CD4-positive, alpha-beta T cell treated with Interleukin-21 for 1 hour (primary cell): ENCODE results near the gene NLRP6.
A peak's percentile ranks its signal among the peaks of the same experiment; 100 is the strongest.

ENCODE experiments used
- DNase-seq: peaks from one replicate; pipeline ENCODE4 v3.0.0-alpha.2; 2020

The NLRP6 gene

GRCh38 chr11:282630-283360 is 4.6 kb downstream of the NLRP6 start:
- DNase-seq: no peak

DNA sequence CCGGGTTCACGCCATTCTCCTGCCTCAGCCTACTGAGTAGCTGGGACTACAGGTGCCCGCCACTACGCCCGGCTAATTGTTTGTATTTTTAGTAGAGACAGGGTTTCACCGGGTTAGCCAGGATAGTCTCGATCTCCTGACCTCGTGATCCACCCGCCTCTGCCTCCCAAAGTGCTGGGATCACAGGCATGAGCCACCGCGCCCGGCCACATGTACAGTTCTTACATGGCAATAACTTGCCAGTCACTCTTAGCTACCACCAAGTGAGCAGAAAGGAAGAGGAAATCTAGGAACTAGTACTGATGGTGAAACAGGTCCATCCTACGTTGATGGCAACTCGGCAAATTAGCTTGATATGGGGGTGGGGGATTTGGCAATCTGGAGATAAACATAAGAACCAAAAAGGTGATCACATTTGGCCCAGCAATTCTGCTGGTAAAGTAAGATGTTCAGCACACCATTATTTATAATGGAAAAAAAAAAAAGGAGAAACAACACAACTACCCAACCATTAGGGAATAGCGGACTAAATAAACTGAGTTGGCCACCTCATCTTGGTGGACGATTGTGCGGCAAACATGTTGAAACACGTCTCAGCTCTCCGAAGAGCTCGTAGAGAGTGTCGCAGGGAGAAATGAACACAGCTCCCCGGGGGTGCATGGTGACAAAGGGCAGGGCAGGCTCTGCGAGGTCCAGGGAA is 5.3 kb downstream of the NLRP6 start:
- no peak for DNase-seq

GRCh38 chr11:284105-285020 is 6.2 kb downstream of the NLRP6 start:
- DNase-seq: no peak

DNA sequence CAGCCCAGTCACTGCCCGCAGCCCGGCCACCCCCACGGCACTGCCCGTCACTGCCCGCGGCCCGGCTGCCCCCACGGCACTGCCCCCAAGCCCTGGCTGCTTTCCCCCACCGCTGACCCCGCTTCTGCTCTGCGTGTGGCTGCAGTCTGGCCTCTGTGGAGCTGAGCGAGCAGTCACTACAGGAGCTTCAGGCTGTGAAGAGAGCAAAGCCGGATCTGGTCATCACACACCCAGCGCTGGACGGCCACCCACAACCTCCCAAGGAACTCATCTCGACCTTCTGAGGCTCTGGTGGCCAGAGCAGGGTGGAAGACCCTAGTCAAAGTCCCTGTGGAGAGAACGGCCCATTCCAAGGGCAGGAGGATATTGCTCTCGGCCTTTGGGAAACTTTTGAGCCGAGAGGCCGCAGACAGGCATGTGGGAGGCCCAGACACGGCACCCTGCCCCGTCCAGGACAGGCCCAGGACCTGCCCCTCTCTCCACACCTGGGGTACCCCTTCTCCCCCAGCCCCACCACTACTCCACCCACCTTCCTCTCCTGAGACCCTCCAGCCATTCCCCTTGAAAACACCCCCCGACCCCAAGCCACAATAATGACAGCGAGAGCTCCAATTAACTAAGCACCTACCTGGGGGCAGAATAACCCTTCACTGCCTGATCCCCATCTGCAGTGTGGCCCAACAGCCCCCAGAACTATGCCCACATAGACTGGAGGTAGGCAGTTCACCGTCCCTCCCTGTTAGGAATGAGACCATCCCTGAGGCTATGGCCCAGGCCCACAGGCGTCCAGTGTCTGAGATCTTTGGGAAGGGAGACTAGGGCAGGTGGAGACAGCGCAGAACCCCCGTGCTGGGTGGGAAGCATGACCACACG is 7.0 kb downstream of the NLRP6 start:
- DNase-seq: no peak

- no peak for DNase-seq
Observed at GRCh38 chr11:285894-286220, 7.7 kb downstream of the NLRP6 start.

GRCh38 chr11:286977-287820 is 9.0 kb downstream of the NLRP6 start:
- peak; percentile 81 for DNase-seq

DNA sequence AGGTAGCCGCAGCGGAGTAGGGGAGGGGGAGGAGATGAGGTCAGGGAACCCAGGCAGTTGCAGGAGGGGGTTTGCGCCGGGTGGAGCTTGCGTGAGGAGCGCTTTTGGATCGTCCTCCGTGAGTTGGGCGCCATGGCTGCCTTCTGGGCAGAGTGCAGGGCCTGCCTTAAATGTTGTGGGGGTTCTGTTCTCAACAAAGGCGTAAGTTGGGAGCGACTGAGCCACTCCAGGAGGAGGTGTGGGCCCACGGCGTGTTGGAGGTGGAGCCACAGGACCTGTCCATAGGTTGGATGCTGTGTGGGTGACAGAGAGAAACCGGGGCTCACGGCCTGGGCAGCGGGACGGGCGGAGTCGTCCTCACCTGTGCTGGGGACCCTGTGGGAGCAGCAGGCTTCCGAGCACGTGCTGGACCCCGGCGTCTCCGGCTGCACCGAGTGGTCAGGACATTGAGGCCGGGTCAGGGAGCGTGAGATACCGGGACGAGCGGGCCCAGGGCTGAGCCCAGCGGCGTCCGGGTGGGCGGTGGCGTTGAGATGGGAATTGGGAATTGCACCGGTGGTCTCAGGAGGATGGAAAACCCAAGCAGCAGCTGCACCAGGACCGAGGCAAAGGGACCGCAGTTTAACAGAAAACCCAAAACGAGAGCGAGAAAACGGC is 9.7 kb downstream of the NLRP6 start:
- DNase-seq: peak; percentile 69

DNA sequence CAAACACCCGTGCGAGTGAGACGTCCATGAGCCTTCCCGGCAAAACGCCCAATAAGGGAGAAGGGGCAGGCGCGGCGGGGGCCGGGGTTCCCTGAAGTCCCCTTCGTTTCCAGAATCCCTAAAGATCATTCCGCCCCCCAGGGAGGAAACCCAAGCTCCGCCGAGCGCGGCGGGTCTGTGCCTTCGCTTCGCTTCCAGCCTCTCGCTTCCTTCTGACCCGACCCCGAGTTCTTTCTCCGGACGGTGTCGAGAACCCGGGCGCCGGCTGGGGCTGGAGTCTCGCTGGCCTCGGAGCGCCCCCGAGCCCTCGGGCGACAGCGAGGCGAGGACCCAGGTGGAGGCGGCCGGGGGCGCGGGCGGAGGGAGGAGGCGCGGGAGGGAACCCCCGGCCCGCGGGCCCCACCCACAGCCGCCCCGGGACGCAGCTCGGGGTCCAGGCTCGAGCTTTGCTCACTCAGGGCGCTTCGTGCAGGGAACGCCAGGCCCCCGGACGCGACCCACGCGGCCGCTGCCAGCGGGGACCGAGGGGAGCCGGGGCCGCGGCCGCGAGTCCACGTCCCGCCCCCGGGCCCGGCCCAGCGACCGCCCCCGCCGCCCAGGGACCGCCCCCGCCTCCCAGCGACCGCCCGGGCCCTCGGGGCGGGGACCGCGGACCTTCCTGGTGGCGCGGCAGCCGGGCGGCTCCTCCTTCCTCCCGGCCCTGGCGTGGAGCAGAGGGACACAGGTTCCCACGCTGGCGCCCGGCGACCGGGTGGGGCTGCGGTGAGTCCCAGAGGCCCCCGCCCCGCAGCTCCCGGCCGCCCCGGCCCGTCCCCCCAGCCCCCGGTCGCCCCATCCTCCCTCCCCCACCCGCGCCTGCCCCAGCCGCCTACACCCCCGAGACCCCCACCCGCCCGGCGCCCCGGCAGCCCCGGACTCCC is 10.5 kb downstream of the NLRP6 start, which contains the start of gene PGGHG:
Gene PGGHG (plus strand): TSS at position 649 of the 920 bp plus-strand sequence. CDS start 691 bp downstream, outside the sequence.
- DNase-seq: peak; percentile 66

DNA sequence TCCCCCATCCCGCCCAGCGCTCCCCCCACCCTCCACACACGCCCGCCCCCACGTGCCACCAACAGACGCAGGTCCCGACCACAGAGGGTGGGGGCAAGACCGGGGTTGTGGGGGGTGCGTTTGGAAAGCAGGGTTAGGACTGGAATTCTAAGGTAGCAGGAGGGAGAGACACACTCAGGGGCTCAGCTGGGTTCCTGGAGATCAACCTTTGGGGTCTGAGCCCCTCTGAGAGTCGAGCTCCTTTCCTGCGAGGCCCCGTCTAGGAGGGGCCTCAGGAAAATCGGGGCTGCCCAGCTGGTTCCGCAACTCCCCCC is 11.1 kb downstream of the NLRP6 start:
- no peak for DNase-seq

DNA sequence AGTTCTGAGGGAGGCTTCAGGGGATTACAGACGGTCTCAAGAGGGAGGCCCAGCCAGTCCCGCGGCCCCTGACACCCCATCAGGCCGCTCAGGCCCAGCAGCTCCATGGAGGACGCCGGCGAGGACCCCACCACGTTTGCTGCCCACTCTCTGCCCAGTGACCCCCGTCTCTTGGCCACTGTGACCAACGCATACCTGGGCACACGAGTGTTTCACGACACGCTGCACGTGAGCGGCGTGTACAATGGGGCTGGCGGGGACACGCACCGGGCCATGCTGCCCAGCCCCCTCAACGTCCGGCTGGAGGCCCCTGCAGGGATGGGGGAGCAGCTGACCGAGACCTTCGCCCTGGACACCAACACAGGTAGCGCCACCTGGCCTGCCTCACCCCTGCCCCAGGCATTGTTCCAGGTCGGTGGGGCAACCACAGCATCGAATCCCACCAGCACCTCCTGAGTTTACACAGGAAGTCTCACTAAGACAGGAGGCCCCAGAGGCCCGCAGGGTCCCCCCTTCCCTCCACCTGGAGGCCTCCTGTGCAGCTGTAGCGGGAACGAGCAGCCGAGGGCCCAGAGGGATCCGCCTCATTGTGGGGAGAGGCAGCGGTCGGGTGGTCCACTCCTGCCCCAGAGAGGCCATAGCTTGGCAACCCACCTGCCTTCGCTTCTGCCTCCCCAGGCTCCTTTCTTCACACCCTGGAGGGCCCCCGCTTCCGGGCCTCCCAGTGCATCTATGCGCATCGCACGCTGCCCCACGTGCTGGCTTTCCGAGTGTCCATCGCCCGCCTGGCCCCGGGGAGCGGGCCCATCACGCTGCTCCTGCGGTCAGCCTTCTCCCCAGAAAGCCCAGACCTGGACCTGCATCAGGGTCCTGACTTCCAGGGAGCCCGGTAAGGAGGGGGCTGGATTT is 11.8 kb downstream of the NLRP6 start:
- DNase-seq: no peak

- no peak for DNase-seq
Observed at GRCh38 chr11:290621-291231, 12.5 kb downstream of the NLRP6 start.

GRCh38 chr11:291281-292210 is 13.3 kb downstream of the NLRP6 start:
- no peak for DNase-seq

GRCh38 chr11:292211-293121 is 14.3 kb downstream of the NLRP6 start:
- no peak for DNase-seq

GRCh38 chr11:293271-293851 is 15.2 kb downstream of the NLRP6 start:
- no peak for DNase-seq

DNA sequence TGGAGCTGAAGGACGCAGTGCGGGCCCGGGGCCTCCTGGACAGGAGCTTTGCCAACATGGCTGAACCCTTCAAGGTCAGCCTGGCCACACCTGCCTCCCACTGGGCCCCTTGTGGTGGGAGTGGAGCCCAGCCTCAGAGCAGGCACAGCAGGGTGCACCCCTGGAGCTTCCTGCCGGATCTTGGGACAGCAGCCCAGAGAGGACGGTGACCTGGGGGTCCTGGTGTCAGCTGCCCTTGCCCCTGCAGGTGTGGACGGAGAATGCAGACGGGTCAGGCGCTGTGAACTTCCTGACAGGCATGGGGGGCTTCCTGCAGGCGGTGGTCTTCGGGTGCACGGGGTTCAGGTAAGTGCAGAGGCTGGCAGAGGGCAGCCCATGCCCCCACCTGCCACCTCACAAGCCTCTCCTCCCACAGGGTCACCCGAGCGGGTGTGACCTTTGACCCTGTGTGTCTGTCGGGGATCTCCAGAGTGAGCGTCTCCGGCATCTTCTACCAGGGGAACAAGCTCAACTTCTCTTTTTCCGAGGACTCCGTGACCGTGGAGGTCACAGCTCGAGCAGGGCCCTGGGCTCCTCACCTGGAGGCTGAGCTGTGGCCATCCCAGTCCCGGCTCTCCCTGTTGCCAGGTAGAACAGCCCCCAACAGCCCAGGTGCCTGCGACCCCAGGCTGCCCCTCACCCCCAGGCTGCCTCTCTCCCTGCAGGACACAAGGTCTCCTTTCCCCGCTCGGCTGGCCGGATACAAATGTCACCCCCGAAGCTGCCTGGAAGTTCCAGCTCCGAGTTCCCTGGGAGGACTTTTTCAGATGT is 15.8 kb downstream of the NLRP6 start:
- DNase-seq: no peak
